Measurements from ENCODE around the gene YEATS2.
"Not testable (repeated sequence)": the region's sequence is repeated elsewhere in the genome, so short reads cannot be mapped to it uniquely, and the experiment has no call there.

GRCh38 chr3:183689621-183690020, 8.0 kb upstream of the YEATS2 start:
- TF ChIP-seq CTCF, POLR2A (IDR thresholded peaks at IDR 0.05): not testable (repeated sequence)
